GM12864 (cell line): ENCODE data around the gene GALNT3.

ENCODE experiments used
- DNase-seq: peaks from one replicate; pipeline ENCODE4 v3.0.0-alpha.2; 2011; ENCODE audit warnings: low read depth
- H3K4me3 ChIP-seq: 2 replicates; pipeline ENCODE4 v1.5.1; 2011; ENCODE audit warnings: mild to moderate bottlenecking, low read depth, low read length, control low read depth
- TF ChIP-seq, protein P1 (sequence below): IDR thresholded peaks from 2 replicates; pipeline ENCODE4 v1.5.1; 2011; ENCODE audit warnings: low read depth, mild to moderate bottlenecking, moderate library complexity, low read length, control low read depth, inconsistent platforms; ENCODE audit errors: missing control alignments

GALNT3 gene

DNA sequence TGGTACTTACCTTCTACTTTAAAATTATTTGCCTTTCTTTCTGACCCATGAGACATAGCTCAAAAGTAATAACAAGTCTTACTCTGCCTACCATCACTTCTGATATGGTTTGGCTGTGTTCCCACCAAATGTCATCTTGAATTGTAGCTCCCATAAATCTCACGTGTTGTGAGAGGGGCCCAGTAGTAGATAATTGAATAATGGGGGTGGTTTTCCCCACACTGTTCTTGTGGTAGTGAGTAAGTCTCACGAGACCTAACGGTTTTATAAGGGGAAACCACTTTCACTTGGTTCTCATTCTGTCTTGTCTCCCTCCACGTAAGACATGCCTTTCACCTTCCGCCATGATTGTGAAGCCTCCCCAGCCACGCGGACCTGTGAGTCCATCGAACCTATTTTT, 47.5 kb downstream of the GALNT3 start:
- no peak for DNase-seq
- TF ChIP-seq, protein P1, sequence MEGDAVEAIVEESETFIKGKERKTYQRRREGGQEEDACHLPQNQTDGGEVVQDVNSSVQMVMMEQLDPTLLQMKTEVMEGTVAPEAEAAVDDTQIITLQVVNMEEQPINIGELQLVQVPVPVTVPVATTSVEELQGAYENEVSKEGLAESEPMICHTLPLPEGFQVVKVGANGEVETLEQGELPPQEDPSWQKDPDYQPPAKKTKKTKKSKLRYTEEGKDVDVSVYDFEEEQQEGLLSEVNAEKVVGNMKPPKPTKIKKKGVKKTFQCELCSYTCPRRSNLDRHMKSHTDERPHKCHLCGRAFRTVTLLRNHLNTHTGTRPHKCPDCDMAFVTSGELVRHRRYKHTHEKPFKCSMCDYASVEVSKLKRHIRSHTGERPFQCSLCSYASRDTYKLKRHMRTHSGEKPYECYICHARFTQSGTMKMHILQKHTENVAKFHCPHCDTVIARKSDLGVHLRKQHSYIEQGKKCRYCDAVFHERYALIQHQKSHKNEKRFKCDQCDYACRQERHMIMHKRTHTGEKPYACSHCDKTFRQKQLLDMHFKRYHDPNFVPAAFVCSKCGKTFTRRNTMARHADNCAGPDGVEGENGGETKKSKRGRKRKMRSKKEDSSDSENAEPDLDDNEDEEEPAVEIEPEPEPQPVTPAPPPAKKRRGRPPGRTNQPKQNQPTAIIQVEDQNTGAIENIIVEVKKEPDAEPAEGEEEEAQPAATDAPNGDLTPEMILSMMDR: no peak
- H3K4me3 ChIP-seq: no peak overlapping the region

DNA sequence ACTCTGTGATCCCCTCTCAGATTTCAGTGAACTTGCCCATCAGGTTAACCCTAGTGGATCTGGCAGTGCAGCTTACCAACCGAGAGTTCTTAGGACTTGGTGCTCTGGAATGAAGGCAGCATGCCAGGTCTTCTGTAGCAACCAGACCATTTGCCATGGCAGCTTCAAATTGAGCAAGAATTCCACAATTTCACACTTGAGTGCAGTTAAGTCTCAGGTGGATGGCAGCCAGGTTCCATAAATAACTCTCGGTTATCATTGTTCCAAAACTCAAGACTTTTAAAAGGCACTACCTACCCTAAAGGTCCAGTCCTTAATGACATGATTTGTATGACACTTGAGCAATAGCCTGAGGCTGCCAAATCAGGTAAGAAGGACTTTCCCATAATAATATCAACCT, 48.1 kb downstream of the GALNT3 start:
- H3K4me3 ChIP-seq: no peak overlapping the region
- TF ChIP-seq, protein P1: no peak
- DNase-seq: no peak

DNA sequence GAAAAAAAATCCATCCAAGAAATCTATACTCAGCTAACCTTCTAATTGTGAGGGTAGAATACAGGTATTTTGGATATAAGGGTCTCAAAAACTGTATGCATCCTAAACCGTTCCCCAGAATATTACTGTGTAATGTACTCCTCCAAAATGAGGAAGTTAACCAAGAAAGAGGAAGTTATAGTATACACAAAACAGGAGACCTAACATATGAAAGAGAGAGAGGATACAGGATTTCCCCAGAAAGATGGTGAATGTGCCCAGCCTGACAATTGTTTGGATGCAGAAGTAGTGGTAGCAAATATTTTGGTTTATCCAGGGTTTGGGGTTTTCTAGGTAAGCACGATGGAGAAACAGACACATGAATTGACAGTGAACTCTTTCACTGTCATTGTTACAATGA, 50.6 kb downstream of the GALNT3 start:
- no peak for DNase-seq
- no peak overlapping the region for H3K4me3 ChIP-seq

DNA sequence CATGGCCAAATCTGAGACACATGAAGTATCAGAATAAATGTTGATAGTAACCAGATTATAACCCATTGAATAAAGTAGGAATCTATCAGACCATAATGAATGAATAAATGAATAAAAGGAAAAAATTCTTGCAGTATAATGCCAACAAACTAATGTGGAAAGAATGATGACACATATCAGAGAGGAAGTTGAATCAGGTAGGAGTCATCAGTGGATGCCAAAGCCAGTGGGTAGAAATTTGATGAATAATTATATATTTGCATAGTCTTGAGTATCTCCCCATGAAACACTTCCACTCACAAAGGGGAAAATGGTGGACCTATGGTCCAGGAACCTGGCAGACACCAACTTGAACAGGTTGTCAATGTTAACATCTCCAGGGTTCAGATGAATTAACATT, 68.6 kb downstream of the GALNT3 start:
- DNase-seq: no peak
- TF ChIP-seq, protein P1: no peak
- H3K4me3 ChIP-seq: no peak overlapping the region

More for the DNA sequence above, 50.6 kb downstream of the GALNT3 start:
- TF ChIP-seq, protein P1: no peak

DNA sequence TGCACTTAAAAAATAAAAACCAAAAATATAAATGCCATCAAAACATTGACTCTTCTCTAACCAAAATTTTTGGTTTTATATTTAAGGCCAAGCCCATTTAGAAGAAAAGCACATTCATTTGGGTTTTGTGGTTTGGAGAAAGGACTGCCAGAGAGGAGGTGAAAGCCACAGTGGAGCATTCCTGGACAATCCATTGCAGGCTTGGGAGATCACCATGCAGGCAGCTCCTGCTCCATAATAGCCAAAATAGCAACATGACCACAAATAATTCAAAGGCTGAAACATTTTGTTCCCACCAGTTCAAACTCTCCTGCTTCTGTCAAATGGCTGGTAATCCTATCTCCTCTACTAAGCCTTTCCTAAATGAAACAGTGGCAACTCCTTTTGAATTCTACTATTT, 73.5 kb downstream of the GALNT3 start:
- no peak overlapping the region for H3K4me3 ChIP-seq
- TF ChIP-seq, protein P1: no peak
- no peak for DNase-seq

DNA sequence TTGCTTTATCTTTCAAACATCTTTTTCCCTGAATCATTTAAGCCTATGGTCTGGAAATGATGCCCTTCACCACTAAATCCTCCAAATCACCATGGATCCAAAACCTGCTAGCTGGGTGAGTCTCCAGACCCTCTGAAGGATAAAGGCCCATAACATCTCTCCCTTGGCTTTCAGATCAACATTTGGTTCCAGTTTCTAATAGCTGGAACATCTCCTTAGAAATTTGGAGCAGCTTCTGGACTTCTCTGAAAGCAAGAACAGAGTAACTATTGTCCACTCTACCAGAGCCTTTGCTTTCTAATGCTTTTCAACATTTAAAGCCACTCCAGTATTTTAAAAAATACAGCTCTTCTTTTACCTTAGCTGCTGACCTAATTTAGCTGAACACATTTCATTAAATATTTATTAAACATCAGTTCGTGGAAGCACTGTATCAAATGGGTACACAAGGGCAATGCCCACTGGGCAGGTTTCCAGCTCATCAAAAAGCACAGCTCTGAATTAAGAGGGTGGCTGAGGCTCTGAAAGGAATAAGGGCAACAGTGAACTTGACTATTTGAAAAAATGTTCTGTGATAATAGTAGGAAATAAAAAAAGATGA, 75.3 kb downstream of the GALNT3 start:
- TF ChIP-seq, protein P1: no peak
- no peak overlapping the region for H3K4me3 ChIP-seq
- DNase-seq: no peak

DNA sequence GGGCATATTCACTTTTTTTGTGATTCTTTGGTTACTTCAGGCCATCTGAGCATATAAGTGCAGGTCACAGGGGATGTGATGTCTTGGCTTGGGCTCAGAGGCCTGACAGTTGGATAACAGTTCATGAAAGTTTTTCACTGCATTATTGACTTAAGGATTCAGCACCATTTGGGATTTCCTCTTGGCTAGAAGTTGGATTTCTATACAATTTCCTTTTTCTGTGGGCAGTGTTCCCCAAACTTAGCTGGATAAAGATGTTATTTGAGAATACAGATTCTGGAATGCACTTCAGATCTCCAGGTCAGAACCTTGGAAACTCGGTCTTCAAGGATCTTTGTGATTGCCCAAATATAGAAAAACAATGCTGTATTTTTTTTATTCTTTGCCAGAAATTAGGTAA, 78.0 kb downstream of the GALNT3 start:
- no peak for DNase-seq
- TF ChIP-seq, protein P1: no peak
- H3K4me3 ChIP-seq: no peak overlapping the region
